Measurements from ENCODE around the gene FOXN1.
"Not testable (repeated sequence)": the region's sequence is repeated elsewhere in the genome, so short reads cannot be mapped to it uniquely, and the experiment has no call there.

The FOXN1 gene

GRCh38 chr17:28501421-28502284 is 4.5 kb upstream of the FOXN1 start:
- DNase-seq = no peak

- DNase-seq = no peak
These were observed 2.7 kb upstream of the FOXN1 start for GRCh38 chr17:28503420-28503819.

- no peak for DNase-seq
These were observed 777 bp downstream of the FOXN1 start for GRCh38 chr17:28506763-28507487.

DNA sequence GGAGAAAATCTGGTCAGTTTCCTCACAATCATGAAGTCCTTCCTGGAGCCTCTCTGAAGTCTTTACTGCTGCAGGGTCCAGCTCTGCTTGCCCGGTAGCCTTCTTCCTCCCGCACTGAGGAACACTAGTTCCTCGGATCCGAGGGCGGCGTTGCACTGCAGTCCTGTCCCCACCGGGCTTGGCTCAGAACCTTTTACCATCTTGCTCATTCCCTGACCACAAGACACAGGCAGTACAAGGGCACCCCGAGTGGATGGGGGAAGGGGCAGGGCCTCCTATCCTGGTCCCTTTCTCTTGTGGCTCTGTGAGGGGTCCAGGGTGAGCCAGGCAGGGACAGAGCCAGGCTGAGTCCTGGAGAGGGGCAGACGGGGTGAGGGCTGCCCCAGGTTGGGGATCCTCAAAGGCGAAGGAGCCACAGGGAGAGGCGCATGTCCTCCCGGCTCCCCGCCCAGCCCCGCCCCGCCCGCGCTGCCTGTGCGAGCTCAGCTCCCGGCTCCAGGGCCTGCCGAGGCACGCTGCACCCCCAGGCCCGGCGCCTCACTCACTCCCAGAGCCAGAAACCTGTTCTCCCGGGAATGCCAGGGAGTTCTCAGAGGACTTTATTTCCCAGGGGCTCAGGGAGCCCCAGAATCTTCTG is 1.5 kb downstream of the FOXN1 start:
- no peak for DNase-seq

GRCh38 chr17:28508211-28508724 is 2.1 kb downstream of the FOXN1 start:
- DNase-seq = no peak

DNA sequence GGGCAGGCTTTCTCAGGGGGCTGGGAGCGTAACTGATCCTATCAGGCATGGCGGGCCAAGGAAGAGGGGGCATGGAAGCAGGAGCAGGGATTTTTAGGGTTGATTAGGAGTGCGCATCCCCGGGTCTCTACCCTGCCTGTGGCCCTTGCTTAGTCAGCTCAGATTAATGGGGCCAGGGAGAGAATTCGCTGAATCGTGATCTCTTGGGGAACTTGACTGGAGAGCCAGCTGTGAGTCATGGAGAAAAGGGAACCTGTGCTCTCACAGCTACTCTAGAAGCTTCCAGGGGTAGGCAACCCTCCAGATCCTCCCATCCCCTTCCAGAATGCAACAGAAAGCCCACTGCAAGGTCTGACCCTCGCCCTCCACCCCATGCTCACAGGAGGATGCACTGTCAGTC is 3.6 kb downstream of the FOXN1 start:
- DNase-seq = no peak

- DNase-seq = no peak
These were observed 5.8 kb downstream of the FOXN1 start for GRCh38 chr17:28511858-28512461.

DNA sequence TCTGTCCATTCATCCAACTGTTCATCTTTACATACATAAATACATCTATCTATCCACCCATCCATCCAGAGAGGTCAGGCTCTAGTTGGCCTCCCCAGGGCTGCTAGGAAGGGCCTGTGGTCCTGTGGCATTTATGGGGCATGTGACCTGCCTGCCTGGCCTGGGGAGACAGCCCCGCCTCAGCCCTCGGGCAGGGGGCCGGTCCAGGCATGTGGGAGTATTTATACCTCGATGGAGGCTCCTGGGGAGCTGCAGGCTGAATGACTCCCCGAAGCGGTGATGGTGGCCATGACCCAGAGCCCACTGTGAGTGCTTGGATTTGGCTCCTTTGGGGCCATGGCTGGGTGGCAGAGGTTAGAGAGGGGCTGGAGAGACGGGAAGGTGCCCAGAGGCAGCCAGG is 7.3 kb downstream of the FOXN1 start:
- no peak for DNase-seq

GRCh38 chr17:28514561-28515002 is 8.4 kb downstream of the FOXN1 start:
- DNase-seq = no peak

DNA sequence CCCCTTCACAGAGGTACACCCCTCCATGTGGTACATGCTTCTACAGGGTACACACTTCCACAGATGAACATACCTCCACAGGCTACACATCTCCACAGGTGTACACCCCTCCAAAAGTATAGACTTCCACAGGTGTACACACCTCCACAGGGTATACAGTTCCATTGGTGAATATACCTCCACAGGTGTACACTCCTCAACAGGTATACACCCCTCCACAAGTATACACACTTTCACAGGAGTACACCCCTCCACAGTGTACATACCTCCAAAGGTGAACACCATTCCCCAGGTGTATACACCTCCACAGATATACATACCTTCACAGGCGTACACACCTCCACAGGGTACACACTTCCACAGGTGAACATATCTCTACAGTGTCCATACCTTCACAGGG is 9.4 kb downstream of the FOXN1 start:
- no peak for DNase-seq

DNA sequence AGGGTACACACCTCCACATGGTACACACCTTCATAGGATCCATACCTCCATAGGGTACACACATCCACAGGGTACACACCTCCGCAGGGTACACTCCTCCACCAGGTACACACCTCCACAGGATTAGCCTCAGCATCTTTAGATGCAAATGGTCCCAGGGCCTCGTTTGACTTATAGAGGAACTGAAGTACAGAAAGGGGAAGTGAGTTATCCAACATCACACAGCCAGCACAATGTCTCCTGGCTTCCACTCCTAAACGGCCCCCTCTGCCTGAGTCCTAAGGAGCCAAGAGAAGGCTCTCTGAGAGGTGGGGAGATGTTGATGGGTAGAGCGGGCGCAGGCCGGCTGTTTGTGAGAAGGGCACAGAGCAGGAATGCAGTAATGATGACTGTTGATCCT is 12.0 kb downstream of the FOXN1 start:
- DNase-seq = no peak

DNA sequence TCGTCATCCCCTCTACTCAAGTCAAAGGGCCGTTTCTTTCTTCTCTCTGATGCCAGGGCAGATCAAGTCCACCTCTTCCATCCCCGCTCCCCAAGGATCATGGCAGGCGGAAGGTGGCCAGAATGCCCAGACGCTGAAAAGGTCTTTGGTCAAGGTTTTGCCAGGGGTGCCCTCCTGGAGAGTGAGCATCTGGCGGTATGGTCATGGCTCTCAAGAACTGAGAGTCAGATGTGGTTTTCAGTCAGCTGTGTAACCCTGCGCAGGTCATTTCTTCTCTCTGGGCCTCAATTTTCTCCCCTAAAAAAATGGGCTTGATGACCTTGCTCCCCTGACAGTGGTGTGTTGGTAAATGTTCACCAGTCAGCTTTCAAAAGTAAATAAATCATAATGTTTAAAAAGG is 12.4 kb downstream of the FOXN1 start:
- DNase-seq = no peak

DNA sequence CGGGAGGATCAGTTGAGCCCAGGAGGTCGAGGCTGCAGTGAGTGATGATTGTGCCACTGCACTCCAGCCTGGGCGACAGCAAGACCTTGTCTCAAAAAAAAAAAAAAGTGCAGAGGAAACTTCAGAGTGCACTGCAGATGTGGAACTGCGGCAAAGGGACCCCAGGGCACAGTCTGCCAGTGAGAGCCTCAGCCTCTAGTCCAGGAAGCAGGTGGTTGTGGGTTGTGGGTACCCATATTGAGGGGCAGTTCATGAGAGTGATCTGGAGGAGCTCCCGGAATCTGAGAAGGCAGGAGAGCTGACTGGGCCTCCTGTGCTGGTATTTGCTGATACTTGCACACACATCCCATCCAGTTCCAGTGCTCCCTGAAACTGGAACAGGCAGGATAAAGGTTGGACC is 13.1 kb downstream of the FOXN1 start:
- no peak for DNase-seq

DNA sequence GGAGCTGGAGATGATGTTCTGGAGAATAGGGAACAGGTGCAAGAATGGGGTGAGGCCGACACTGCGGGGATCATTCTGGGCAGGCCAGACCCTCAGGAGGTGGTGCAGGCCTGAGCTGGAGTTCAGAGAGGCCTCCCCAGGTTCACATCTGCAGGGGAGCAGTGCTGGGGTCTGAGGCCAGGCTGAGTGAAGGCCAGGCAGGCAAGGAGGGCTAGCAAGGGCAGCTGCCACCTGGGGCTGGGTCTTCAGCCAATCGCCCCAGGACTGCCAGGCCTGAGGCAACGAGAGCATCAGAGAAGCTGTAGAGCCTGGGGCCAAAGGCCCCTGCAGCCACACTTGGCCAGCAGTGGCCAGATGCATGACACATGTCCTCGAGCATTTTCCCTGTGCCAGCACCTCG is 14.5 kb downstream of the FOXN1 start:
- DNase-seq = no peak

DNA sequence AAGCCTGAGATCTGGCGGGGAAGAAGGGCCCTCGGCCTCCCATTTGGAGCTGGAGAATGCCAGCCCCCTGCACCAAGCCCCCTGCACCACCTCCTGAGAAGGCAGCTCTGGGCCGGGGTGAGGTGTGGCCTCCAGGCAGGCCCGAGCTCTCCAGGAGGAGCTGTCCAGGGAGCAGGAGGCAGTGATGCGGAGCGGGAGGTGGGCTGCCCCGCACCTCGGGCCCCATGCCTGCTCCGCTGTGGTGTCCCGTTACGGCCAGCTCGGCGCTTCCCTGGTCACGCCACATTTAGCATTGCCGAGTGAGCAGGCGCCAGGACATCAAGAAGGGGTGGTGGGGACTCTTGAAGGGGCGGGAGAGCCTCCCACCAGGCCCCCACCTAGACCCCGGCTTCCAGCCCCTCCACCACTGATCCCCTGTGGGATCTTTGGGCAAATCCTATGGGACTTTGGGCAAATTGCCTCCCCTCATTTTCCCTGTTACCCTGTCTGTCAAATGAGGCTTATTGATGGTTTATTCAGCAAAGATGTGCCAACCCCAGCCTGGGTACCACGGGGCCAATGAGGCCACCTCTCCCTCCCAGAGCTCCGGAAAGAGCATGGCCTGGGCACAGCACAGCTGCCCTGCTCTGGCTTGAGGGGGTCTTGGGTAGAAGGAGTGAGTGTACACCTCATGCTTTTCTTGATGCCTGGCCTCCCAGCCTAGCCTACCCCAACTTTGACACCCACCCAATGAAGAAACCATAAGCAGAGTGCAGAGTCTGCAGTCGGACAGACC is 15.3 kb downstream of the FOXN1 start:
- no peak for DNase-seq

- not testable (repeated sequence) for DNase-seq
These were observed 16.1 kb downstream of the FOXN1 start for GRCh38 chr17:28522281-28522680.

DNA sequence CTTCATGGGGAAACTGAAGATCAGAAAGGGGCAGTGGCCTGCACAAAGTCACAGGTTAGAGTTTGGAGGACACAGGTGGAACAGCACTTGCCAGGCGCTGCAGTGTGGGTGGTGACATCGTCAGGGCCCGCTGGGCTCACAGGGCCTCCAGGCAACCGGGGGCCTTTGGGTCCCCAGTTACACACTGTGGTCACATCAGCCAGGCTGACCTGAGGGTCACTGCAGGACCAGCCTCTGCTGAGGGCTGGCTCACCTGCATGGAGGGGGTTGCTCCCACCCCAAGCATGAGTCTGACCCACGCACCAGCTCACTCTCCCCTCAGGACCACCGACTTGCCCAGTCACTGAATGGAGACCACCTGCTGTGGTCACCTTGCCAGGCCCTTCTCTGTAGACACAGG is 17.0 kb downstream of the FOXN1 start:
- DNase-seq = no peak

DNA sequence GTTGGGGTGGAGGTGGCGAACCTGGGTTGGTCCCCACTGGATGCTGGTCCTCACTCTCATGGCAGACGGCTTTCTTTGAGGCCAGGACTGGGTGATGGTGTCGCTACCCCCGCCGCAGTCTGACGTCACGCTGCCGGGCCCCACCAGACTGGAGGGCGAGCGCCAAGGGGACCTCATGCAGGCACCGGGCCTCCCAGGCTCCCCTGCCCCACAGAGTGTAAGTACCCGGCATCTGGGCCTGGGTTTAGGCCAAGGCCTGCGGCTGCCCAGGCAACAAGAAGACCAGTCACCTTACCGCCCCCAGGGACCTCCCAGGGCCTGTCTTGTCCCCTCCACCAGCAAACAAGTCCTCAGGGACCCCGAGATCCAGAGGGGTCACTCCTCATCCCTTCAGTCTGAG is 17.7 kb downstream of the FOXN1 start:
- DNase-seq = no peak

- DNase-seq = no peak
These were observed 18.6 kb downstream of the FOXN1 start for GRCh38 chr17:28524476-28525424.

DNA sequence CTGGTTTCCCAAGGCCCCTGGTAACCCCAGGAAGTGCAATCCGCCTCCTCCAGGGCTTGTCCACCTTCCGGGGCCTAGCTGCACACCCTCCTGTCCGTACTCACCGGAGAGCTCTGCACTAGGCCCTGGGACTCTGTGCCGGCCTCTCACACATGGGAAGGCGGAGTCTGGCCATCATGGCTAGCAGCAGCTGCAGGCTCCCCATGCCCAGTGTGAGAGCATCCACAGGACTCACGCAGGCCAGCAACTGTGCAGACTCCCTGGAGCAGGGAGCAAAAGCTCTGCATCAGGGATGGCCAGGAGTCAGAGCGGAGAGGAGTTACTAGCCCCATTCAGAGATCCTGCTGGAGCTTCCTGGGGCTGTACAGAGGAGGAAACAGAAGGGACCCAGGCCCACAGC is 20.2 kb downstream of the FOXN1 start:
- DNase-seq = no peak

GRCh38 chr17:28527181-28527681 is 21.1 kb downstream of the FOXN1 start:
- no peak for DNase-seq
